Posterior vena cava (tissue), 2 donors: ENCODE results near the gene LMX1B. TPM values are rescaled to one million over a fixed set of nuclear protein-coding genes. Genes with fewer than 3 reads are reported as not detected.
"Not testable (repeated sequence)": the region's sequence is repeated elsewhere in the genome, so short reads cannot be mapped to it uniquely, and the experiment has no call there.

Source experiments
- DNase-seq: peaks from one replicate; pipeline ENCODE4 v3.0.0-alpha.2; 2020; ENCODE audit warnings: low spot score
- intact Hi-C, 2 donors: fragments of 100-400 bp; cut with DNase I; formaldehyde crosslinking; loops; one replicate each; pipeline versions ENCODE4 v1.14.1 to v1.14.2; 2022 to 2023
- total RNA-seq, 2 donors: library from RNA; stranded (reverse); fragmentation: NEBNext Ultra II Directional; extraction: Animal tissue kit (Norgen Biotek cat#: 25700); gene quantifications; one replicate each; pipeline ENCODE4 v1.2.1, GENCODE V29; 2021
- donor health status: DM: yes; HTN: yes; CAD: no.
- donor health status: DM: yes; HTN: yes; CAD: no.

The LMX1B gene
- total RNA-seq, 2 donors from 2014 or later, result 1.4 to 1.6 TPM

GRCh38 chr9:126720036-126720435 lies 106.3 kb downstream of the LMX1B start:
- no peak for DNase-seq
- intact Hi-C loops, result no loop called here

GRCh38 chr9:126720661-126721563 lies 107.2 kb downstream of the LMX1B start:
- intact Hi-C loops, result no loop called here
- DNase-seq, result no peak

DNA sequence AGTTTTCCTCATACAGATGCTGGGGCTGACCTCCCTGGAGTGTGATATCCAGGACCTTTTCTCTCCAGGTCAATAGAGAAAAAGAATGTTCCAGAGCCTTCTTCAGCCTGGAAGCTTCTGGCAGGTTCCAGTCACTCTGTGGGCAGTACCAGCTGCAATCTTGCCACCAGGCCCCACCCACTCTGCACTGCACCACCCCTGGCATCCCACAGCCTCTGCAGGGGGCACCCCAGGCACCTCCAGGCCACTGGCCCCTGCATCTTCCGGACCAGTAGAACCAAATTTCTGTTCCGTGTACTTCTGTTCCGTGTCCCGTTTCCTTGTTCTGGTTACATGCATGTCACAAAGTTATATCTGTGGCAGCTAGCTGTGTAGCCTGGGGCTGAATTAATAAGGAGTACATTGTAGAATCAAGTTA lies 107.8 kb downstream of the LMX1B start:
- intact Hi-C loops, result no loop called here
- DNase-seq, result no peak

GRCh38 chr9:126722252-126722921 lies 108.7 kb downstream of the LMX1B start:
- peak; percentile 94 for DNase-seq
- intact Hi-C loops, result no loop called here

- DNase-seq, result peak; percentile 85
- intact Hi-C loops, result no loop called here
Measured at GRCh38 chr9:126722922-126723806, 109.4 kb downstream of the LMX1B start.

DNA sequence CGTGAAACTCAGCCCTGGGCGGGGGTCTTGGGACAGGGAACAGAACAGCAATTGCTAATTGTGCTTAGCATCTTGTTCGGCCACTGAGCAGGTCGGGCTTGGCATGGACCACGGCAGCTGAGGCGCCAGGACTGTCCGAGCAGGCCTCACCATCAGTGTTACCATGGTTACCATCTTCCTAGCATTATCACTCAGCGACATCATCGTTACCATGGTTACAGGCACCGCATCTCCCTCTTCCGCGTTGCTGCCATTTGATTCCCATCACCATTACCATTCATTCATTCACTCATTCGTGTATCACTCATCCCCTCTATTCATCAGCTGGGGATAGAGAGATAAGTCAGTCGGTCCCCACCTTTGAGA lies 110.1 kb downstream of the LMX1B start:
- intact Hi-C loops, result no loop called here
- DNase-seq, result no peak

GRCh38 chr9:126724226-126724625 lies 110.5 kb downstream of the LMX1B start:
- intact Hi-C loops, result no loop called here
- DNase-seq, result no peak

DNA sequence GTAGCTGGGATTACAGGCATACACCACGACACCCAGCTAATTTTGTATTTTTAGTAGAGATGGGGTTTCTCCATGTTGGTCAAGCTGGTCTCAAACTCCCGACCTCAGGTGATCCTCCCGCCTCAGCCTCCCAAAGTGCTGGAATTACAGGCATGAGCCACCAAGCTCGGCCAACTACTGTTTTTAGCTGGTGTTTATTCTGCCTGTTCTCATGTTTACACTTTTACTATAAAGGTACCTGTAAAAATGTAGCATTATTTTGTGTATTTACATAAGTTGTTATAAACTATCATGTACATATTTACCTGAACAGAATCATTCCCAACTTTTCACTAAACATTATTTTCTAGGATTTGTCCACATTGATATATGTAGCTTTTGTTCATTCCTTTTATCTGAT lies 111.8 kb downstream of the LMX1B start:
- DNase-seq, intact Hi-C loops: not testable (repeated sequence)

DNA sequence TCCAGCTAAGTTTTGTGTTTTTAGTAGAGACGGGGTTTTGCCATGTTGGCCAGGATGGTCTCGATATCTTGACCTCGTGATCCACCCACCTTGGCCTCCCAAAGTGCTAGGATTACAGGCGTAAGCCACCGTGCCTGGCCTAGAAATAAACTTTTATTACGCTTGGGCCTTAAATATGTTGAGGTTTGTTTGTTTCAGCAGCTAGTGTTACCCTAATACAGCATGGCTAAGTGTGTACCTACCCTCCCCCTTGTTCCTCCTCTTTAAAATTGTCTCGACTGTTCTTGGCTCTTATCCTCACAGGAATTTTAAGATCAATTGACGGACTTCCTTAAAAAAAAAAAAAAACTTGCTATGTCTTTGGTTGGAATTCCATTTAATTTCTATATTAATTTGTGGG lies 114.5 kb downstream of the LMX1B start:
- intact Hi-C loops, DNase-seq: not testable (repeated sequence)

- DNase-seq, result not testable (repeated sequence)
Measured at GRCh38 chr9:126730592-126730991, 116.9 kb downstream of the LMX1B start.

DNA sequence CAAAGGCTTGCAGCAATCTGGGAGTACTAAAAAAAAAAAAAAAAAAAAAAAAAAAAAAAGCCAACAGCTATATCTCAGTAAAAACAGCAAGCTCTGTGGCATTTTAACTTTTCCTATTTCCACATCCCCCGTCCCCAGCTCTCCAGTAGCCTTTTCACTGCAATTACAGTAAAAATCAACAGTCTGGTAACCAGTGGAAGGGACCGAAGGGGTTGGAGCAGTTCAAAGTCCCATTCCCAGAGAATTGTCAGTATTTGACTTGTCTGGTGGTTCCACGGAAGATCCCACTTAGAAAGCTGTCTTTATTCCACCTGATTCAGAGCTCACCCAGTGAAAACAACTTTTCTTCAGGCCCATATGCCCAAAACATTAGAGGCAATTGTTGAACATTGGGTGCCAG lies 119.3 kb downstream of the LMX1B start:
- intact Hi-C loops, result no loop called here
- DNase-seq, result no peak

More at GRCh38 chr9:126730592-126730991, 116.9 kb downstream of the LMX1B start:
- intact Hi-C loops, result not testable (repeated sequence)

- no peak for DNase-seq
- intact Hi-C loops, result no loop called here
Measured at GRCh38 chr9:126734877-126735276, 121.1 kb downstream of the LMX1B start.

- no peak for DNase-seq
- intact Hi-C loops, result no loop called here
Measured at GRCh38 chr9:126735482-126735881, 121.8 kb downstream of the LMX1B start.

- DNase-seq, result no peak
- intact Hi-C loops, result no loop called here
Measured at GRCh38 chr9:126738553-126738952, 124.8 kb downstream of the LMX1B start.

- intact Hi-C loops, result no loop called here
- DNase-seq, result no peak
Measured at GRCh38 chr9:126743041-126743440, 129.3 kb downstream of the LMX1B start.

GRCh38 chr9:126745574-126746411 lies 132.1 kb downstream of the LMX1B start:
- intact Hi-C loops, result no loop called here

More at GRCh38 chr9:126745574-126746411, 132.1 kb downstream of the LMX1B start:
- DNase-seq, result no peak
